HG03439 (cell line): ENCODE data around the gene TIPARP.
A peak's percentile ranks its signal among the peaks of the same experiment; 100 is the strongest.

ENCODE experiments used
- ATAC-seq: cut with Tn5 transposase; IDR thresholded peaks from one replicate; pipeline ENCODE4 v1.9.1; 2021; ENCODE audit warnings: mild to moderate bottlenecking, moderate library complexity; ENCODE audit not compliant: unreplicated experiment

TIPARP gene

GRCh38 chr3:156674046-156674910 lies at the start of gene TIPARP:
TSS of gene TIPARP (plus strand) at chr3:156674590. CDS start at chr3:156677698, 3,108 bp downstream.
- ATAC-seq = peak; percentile 91

- ATAC-seq = no peak
Measured at GRCh38 chr3:156626104-156626503, 48.3 kb upstream of the TIPARP start.

GRCh38 chr3:156627946-156628569 lies 46.3 kb upstream of the TIPARP start:
- ATAC-seq = no peak

- ATAC-seq = no peak
Measured at GRCh38 chr3:156628836-156629618, 45.4 kb upstream of the TIPARP start.

GRCh38 chr3:156630081-156630772 lies 44.2 kb upstream of the TIPARP start:
- ATAC-seq = no peak

- ATAC-seq = no peak
Measured at GRCh38 chr3:156630773-156631093, 43.7 kb upstream of the TIPARP start.

GRCh38 chr3:156631323-156631722 lies 43.1 kb upstream of the TIPARP start:
- ATAC-seq = no peak

GRCh38 chr3:156632601-156633000 lies 41.8 kb upstream of the TIPARP start:
- no peak for ATAC-seq

- no peak for ATAC-seq
Measured at GRCh38 chr3:156633335-156633734, 41.1 kb upstream of the TIPARP start.

- ATAC-seq = no peak
Measured at GRCh38 chr3:156635034-156635433, 39.4 kb upstream of the TIPARP start.

- no peak for ATAC-seq
Measured at GRCh38 chr3:156635973-156636372, 38.4 kb upstream of the TIPARP start.

GRCh38 chr3:156637480-156638022 lies 36.8 kb upstream of the TIPARP start:
- no peak for ATAC-seq

- ATAC-seq = no peak
Measured at GRCh38 chr3:156638271-156638670, 36.1 kb upstream of the TIPARP start.

GRCh38 chr3:156639414-156640023 lies 34.9 kb upstream of the TIPARP start:
- ATAC-seq = no peak

- ATAC-seq = no peak
Measured at GRCh38 chr3:156641618-156641975, 32.8 kb upstream of the TIPARP start.

- peak; percentile 16 for ATAC-seq
Measured at GRCh38 chr3:156642750-156643728, 31.4 kb upstream of the TIPARP start.

GRCh38 chr3:156643729-156644389 lies 30.5 kb upstream of the TIPARP start:
- peak; percentile 75 for ATAC-seq

GRCh38 chr3:156644958-156645357 lies 29.4 kb upstream of the TIPARP start:
- no peak for ATAC-seq

- no peak for ATAC-seq
Measured at GRCh38 chr3:156646958-156647357, 27.4 kb upstream of the TIPARP start.
